Activated naive CD4-positive, alpha-beta T cell treated with anti-CD3 and anti-CD28 coated beads, Interleukin-2, amount 50 U/mL, for 24 hours (primary cell): ENCODE results near the gene RASSF8.

Experiments
- H3K27ac Mint-ChIP-seq: one replicate; pipeline ENCODE4 v1.8.0; 2021; ENCODE audit warnings: mild to moderate bottlenecking, mixed read lengths
- H3K27me3 Mint-ChIP-seq: one replicate; pipeline ENCODE4 v1.8.0; 2021; ENCODE audit warnings: mixed read lengths
- H3K36me3 Mint-ChIP-seq: one replicate; pipeline ENCODE4 v1.8.0; 2021; ENCODE audit warnings: mixed read lengths
- H3K4me1 Mint-ChIP-seq: one replicate; pipeline ENCODE4 v1.8.0; 2021; ENCODE audit warnings: mixed read lengths
- H3K4me3 Mint-ChIP-seq: one replicate; pipeline ENCODE4 v1.8.0; 2021; ENCODE audit warnings: mild to moderate bottlenecking, mixed read lengths
- H3K9me3 Mint-ChIP-seq: one replicate; pipeline ENCODE4 v1.8.0; 2021; ENCODE audit warnings: mixed read lengths

The RASSF8 gene

DNA sequence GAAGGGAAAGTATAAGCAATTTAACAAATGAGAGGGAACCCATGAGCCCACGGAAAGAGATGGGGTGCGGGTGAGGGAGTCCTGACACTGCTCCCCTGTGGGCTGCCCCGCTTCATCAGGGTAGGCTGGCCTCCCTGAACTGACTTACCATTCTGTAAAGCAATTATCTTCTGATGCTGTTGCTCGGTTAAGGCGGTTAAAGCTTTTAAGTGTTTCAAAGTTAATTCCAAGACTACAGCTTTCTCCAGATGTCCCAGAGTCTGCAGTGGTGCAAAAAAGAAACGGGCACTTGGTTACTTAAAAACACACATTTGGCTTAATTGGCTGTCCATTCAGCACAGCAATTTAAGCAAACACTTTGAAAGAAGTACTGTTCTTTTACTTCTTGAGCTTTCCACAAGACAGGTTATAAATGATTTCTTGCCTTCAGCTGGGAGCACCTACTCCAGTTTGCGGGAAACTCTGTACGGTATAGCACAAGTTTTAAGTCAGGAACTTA, 165.0 kb downstream of the RASSF8 start:
- H3K9me3 Mint-ChIP-seq, result no peaks in the 10 kb centered on the region
- H3K4me1 Mint-ChIP-seq, result peaks cover 39% of the 10 kb centered on the region
- H3K27ac Mint-ChIP-seq, result no peak overlapping the region
- peak overlapping the region; percentile 86 for H3K4me3 Mint-ChIP-seq
- no peaks in the 10 kb centered on the region for H3K36me3 Mint-ChIP-seq
- H3K27me3 Mint-ChIP-seq, result peaks cover 64% of the 10 kb centered on the region

GRCh38 chr12:26124446-26125399, 166.2 kb downstream of the RASSF8 start, which contains the start of gene BHLHE41:
Gene BHLHE41, minus strand, starts transcription at chr12:26125037. Its CDS starts 258 bp downstream, at chr12:26124779.
- no peaks in the 10 kb centered on the region for H3K9me3 Mint-ChIP-seq
- peaks cover 61% of the 10 kb centered on the region for H3K27me3 Mint-ChIP-seq
- H3K4me1 Mint-ChIP-seq, result peaks cover 39% of the 10 kb centered on the region
- H3K36me3 Mint-ChIP-seq, result no peaks in the 10 kb centered on the region
- no peak within 1 kb of the TSS for H3K27ac Mint-ChIP-seq
- peak within 1 kb of the TSS; percentile 86 for H3K4me3 Mint-ChIP-seq

DNA sequence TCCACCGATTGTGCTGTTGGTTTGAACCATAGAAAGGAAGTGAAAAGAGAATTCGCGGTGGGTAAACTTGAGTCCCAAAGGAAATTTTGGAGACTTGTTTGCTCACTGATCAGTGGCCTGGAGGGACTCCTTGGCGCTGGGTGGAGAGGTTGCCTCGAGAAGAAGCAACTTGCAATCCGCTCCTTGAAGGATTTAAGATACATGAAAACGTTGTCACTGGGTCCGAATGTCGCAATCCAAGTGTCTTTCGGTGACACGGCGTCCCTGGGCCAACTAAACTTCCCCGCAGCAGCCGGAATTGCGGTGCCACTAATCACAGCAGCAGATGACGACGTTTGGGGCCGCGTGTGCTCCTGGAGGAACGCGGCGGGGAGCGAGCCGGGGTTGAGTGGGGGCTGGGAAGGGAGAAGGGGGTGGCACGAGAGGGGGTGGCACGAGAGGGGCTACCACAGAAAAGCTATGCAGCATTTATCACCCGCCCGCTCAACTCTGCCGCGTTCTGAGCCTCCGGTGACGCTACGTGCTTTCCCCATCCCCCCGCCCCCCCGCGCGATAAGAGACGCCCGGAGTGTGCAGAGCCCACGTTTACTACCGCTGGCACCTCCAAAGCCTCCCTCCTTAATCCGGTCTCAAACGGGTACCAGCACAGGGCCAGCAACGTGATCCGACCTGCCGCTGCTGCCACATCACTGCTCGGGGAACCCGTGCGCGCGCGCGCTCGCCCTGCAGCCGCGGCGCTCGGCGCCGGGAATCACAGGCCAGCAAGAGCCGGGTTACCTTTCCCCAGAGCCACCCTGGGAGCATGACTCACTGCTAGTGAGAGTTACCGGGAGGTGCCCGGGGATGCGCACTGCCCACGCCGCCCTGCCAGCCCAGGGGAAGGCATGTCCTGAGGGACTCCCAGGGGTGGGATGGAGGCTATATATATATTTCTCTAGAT, 167.2 kb downstream of the RASSF8 start:
- no peaks in the 10 kb centered on the region for H3K9me3 Mint-ChIP-seq
- peaks cover 57% of the 10 kb centered on the region for H3K27me3 Mint-ChIP-seq
- peaks cover 39% of the 10 kb centered on the region for H3K4me1 Mint-ChIP-seq
- no peaks in the 10 kb centered on the region for H3K36me3 Mint-ChIP-seq
- peak overlapping the region; percentile 85 for H3K4me3 Mint-ChIP-seq
- no peak overlapping the region for H3K27ac Mint-ChIP-seq

- H3K4me3 Mint-ChIP-seq, result peak overlapping the region; percentile 85
- no peaks in the 10 kb centered on the region for H3K36me3 Mint-ChIP-seq
- H3K27me3 Mint-ChIP-seq, result peaks cover 52% of the 10 kb centered on the region
- peaks cover 36% of the 10 kb centered on the region for H3K4me1 Mint-ChIP-seq
- H3K9me3 Mint-ChIP-seq, result no peaks in the 10 kb centered on the region
- H3K27ac Mint-ChIP-seq, result no peak overlapping the region
Observed at GRCh38 chr12:26126340-26127284, 168.1 kb downstream of the RASSF8 start.

GRCh38 chr12:26127404-26127803, 168.9 kb downstream of the RASSF8 start:
- H3K4me1 Mint-ChIP-seq, result peaks cover 33% of the 10 kb centered on the region
- no peak overlapping the region for H3K27ac Mint-ChIP-seq
- no peaks in the 10 kb centered on the region for H3K9me3 Mint-ChIP-seq
- no peaks in the 10 kb centered on the region for H3K36me3 Mint-ChIP-seq
- peak overlapping the region; percentile 3 for H3K4me3 Mint-ChIP-seq
- H3K27me3 Mint-ChIP-seq, result peaks cover 50% of the 10 kb centered on the region

GRCh38 chr12:26128168-26128567, 169.7 kb downstream of the RASSF8 start:
- H3K36me3 Mint-ChIP-seq, result no peaks in the 10 kb centered on the region
- H3K27ac Mint-ChIP-seq, result no peak overlapping the region
- H3K27me3 Mint-ChIP-seq, result peaks cover 48% of the 10 kb centered on the region
- H3K9me3 Mint-ChIP-seq, result no peaks in the 10 kb centered on the region
- H3K4me3 Mint-ChIP-seq, result no peak overlapping the region
- H3K4me1 Mint-ChIP-seq, result peaks cover 29% of the 10 kb centered on the region
